GM23248 (cell line): ENCODE data around the gene LPP.

Source experiments
- EZH2 ChIP-seq: fragments of 200-600 bp; sonication (generic); IDR thresholded peaks from 2 replicates; pipeline ENCODE4 v1.6.1; 2018; ENCODE audit warnings: antibody characterized with exemption, mild to moderate bottlenecking; ENCODE audit not compliant: insufficient read depth, poor library complexity, severe bottlenecking
- EZH2phosphoT487 ChIP-seq: fragments of 200-600 bp; sonication (generic); IDR thresholded peaks from 2 replicates; pipeline ENCODE4 v1.6.1; 2018; ENCODE audit warnings: antibody characterized with exemption, moderate library complexity, mild to moderate bottlenecking, low read depth; ENCODE audit not compliant: insufficient read depth

GRCh38 chr3:188243124-188243795 is 89.3 kb downstream of the LPP start:
- no peak for TF ChIP-seq EZH2phosphoT487
- TF ChIP-seq EZH2: no peak
